Naive thymus-derived CD8-positive, alpha-beta T cell (primary cell): ENCODE results near the gene FGF1. TPM values are rescaled to one million over a fixed set of nuclear protein-coding genes. Genes with fewer than 3 reads are reported as not detected.

Experiments
- ATAC-seq, 2 donors: fragments of 150-1000 bp; cut with Tn5 transposase in 1 of 2; sonication (Bioruptor Pico), chemical (Tn5 transposase) in 1 of 2; 1 replicate in 1 of 2; 2 replicates in 1 of 2; pipeline ENCODE4 v1.10.0; 2021; ENCODE audit warnings: mild to moderate bottlenecking in 2 of 2, moderate library complexity in 2 of 2
- POLR2A ChIA-PET: fragments of 350-600 bp; sonication (Branson Sonifier 250); formaldehyde crosslinking; loops from one replicate; lab custom pipeline; 2021; ENCODE audit warnings: antibody characterized with exemption; lab: Charles Lee
- DNase-seq, 10 donors: peaks; one replicate each; pipeline versions ENCODE4 v3.0.0 to v3.0.0-alpha.2; 2020 to 2022
- H3K27ac Mint-ChIP-seq, 10 donors: one replicate each; pipeline ENCODE4 v1.8.0; 2020 to 2022; ENCODE audit warnings: mild to moderate bottlenecking in 10 of 10, mixed read lengths in 10 of 10, moderate library complexity in 4 of 10, inconsistent platforms in 1 of 10
- H3K27me3 Mint-ChIP-seq, 5 donors: one replicate each; pipeline ENCODE4 v1.8.0; 2021 to 2022; ENCODE audit warnings: mixed read lengths in 5 of 5
- H3K36me3 Mint-ChIP-seq, 3 donors: one replicate each; pipeline ENCODE4 v1.8.0; 2020 to 2022; ENCODE audit warnings: mixed read lengths in 3 of 3, mild to moderate bottlenecking in 2 of 3, inconsistent platforms in 1 of 3
- H3K4me1 Mint-ChIP-seq, 4 donors: one replicate each; pipeline ENCODE4 v1.8.0; 2021 to 2022; ENCODE audit warnings: mixed read lengths in 4 of 4
- H3K4me3 Mint-ChIP-seq, 10 donors: one replicate each; pipeline ENCODE4 v1.8.0; 2020 to 2022; ENCODE audit warnings: mild to moderate bottlenecking in 10 of 10, mixed read lengths in 10 of 10, moderate library complexity in 6 of 10, inconsistent platforms in 1 of 10
- H3K9me3 Mint-ChIP-seq, 9 donors: one replicate each; pipeline ENCODE4 v1.8.0; 2020 to 2022; ENCODE audit warnings: mixed read lengths in 9 of 9, mild to moderate bottlenecking in 3 of 9, inconsistent platforms in 1 of 9, moderate library complexity in 1 of 9
- polyA plus RNA-seq, 3 donors: library from polyadenylated mRNA; unstranded; fragments of 300-500 nt; fragmentation: Illumina TruSeq; gene quantifications; one replicate each; pipeline ENCODE4 v1.2.3, GENCODE V29; 2021
- total RNA-seq, 8 experiments: library from RNA in 2 of 8; stranded (reverse) in 2 of 8; gene quantifications; one replicate each; pipeline ENCODE4 v1.2.3 and lab custom pipeline; 2021 to 2026

FGF1 gene
- total and polyA plus RNA-seq, 5 experiments from 2014 or later = not detected

DNA sequence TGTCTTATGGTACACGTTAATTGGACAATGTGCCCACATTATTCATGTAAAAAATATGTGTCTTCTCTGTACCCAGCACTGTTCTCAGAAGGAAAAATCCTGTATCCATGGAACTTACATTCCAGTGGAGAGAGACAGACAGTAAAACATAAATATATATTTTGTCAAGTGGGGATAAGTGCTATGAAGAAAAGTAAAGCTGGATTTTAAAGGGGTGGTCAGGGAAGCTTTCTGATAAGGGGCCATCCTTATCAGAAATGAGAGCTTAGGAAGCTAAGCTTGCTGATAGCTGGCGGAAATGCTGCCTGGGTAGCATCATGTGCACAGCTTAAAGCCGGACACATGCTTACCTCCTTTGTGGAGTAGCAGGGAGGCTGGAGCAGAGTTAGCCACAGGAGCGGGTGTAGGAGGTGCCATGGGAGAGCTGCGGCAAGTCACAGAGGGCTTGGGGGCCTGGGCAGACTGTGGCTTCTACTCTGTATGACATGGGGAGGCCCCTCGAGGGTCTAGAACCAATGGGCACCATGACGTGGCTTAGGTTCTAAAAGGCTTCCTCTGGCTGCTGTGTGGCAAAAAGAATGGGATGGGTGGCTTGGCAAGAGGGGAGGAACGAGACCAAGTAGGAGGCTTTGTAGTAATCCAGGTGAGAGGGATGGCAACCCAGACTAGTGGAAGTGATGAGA lies 141.7 kb downstream of the FGF1 start:
- no peak overlapping the region for H3K4me3 Mint-ChIP-seq
- H3K9me3 Mint-ChIP-seq = no peaks in the 10 kb centered on the region
- no peak overlapping the region for H3K27ac Mint-ChIP-seq
- no peaks in the 10 kb centered on the region for H3K36me3 Mint-ChIP-seq
- H3K4me1 Mint-ChIP-seq = peaks cover 3 to 9% (median 7%) of the 10 kb centered on the region in 4 donors
- DNase-seq (no peak), ATAC-seq (no peak)
- POLR2A ChIA-PET = no interaction called here
- H3K27me3 Mint-ChIP-seq = peaks cover 2 to 20% (median 13%) of the 10 kb centered on the region in 5 donors

DNA sequence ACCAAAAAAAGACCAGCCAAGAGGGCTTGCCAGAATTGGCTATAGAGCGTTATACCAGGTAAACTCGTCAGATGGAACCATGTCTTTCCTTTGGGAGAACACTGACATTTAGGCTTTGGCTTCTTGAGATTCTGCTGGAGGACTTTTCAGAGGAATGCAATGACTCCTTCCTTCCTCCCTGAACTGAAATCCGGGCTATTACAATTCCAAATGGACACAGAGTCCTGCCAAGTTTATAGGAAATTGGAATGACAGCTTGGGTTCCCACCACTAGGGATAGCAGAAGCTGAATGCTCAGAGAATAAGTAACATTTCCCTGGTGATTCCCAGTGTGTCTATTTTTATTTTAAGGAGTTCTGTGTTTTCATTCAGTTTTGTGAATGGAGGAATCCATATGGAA lies 143.0 kb downstream of the FGF1 start:
- Mint-ChIP-seq H3K27me3 (peaks cover 2 to 16% (median 13%) of the 10 kb centered on the region in 5 donors), H3K9me3 (no peaks in the 10 kb centered on the region), H3K4me1 (peaks cover 0 to 3% (median 0%) of the 10 kb centered on the region in 4 donors), H3K27ac (no peak overlapping the region), H3K36me3 (no peaks in the 10 kb centered on the region), H3K4me3 (no peak overlapping the region)
- POLR2A ChIA-PET = no interaction called here
- ATAC-seq (no peak), DNase-seq (no peak)

Other genes with a start within 250 kb of the FGF1 start
- gene ARHGAP26, start 84.3 kb upstream of the FGF1 start, total RNA-seq = 10 to 100 TPM; 27.7 to 30.5 TPM
- gene ARHGAP26, start 84.3 kb upstream of the FGF1 start, polyA plus RNA-seq = 10 to 100 TPM in 2 of 3 donors, 1 to 10 TPM in 1; 9.1 to 15.7 (median 11.6) TPM